GM19025 (cell line): ENCODE results near the gene THEM5.
"Not testable (repeated sequence)": the region's sequence is repeated elsewhere in the genome, so short reads cannot be mapped to it uniquely, and the experiment has no call there.

ENCODE experiments used
- ATAC-seq: cut with Tn5 transposase; IDR thresholded peaks from one replicate; pipeline ENCODE4 v1.9.1; 2021; ENCODE audit warnings: mild to moderate bottlenecking, low read depth, moderate library complexity; ENCODE audit not compliant: unreplicated experiment

The THEM5 gene

GRCh38 chr1:151853411-151853943 is at the start of gene THEM5:
Gene THEM5 (minus strand): TSS chr1:151853712. CDS start chr1:151853565, 147 bp downstream.
- ATAC-seq = no peak

- no peak for ATAC-seq
Measured at GRCh38 chr1:151902858-151903257, 49.3 kb upstream of the THEM5 start.

- not testable (repeated sequence) for ATAC-seq
Measured at GRCh38 chr1:151900804-151901203, 47.3 kb upstream of the THEM5 start.

GRCh38 chr1:151898519-151898991 is 45.0 kb upstream of the THEM5 start:
- no peak for ATAC-seq

- ATAC-seq = no peak
Measured at GRCh38 chr1:151897991-151898431, 44.5 kb upstream of the THEM5 start.

GRCh38 chr1:151893176-151893924 is 39.8 kb upstream of the THEM5 start:
- ATAC-seq = no peak

GRCh38 chr1:151892190-151892589 is 38.7 kb upstream of the THEM5 start:
- ATAC-seq = no peak

GRCh38 chr1:151891512-151891911 is 38.0 kb upstream of the THEM5 start:
- no peak for ATAC-seq

GRCh38 chr1:151888972-151889570 is 35.6 kb upstream of the THEM5 start:
- no peak for ATAC-seq

- ATAC-seq = no peak
Measured at GRCh38 chr1:151887028-151887427, 33.5 kb upstream of the THEM5 start.

- ATAC-seq = no peak
Measured at GRCh38 chr1:151885479-151885878, 32.0 kb upstream of the THEM5 start.

- ATAC-seq = not testable (repeated sequence)
Measured at GRCh38 chr1:151884879-151885278, 31.4 kb upstream of the THEM5 start.

GRCh38 chr1:151884445-151884844 is 30.9 kb upstream of the THEM5 start:
- ATAC-seq = not testable (repeated sequence)

GRCh38 chr1:151883898-151884297 is 30.4 kb upstream of the THEM5 start:
- ATAC-seq = not testable (repeated sequence)

GRCh38 chr1:151882918-151883317 is 29.4 kb upstream of the THEM5 start:
- not testable (repeated sequence) for ATAC-seq

- no peak for ATAC-seq
Measured at GRCh38 chr1:151882466-151882865, 29.0 kb upstream of the THEM5 start.

GRCh38 chr1:151881479-151881878 is 28.0 kb upstream of the THEM5 start:
- no peak for ATAC-seq

- no peak for ATAC-seq
Measured at GRCh38 chr1:151875419-151876097, 22.0 kb upstream of the THEM5 start.

GRCh38 chr1:151872776-151873175 is 19.3 kb upstream of the THEM5 start:
- ATAC-seq = not testable (repeated sequence)

GRCh38 chr1:151871284-151872030 is 17.9 kb upstream of the THEM5 start:
- no peak for ATAC-seq
